Measurements from ENCODE around the gene NBAS.
"Not testable (repeated sequence)": the region's sequence is repeated elsewhere in the genome, so short reads cannot be mapped to it uniquely, and the experiment has no call there.

Gene NBAS

DNA sequence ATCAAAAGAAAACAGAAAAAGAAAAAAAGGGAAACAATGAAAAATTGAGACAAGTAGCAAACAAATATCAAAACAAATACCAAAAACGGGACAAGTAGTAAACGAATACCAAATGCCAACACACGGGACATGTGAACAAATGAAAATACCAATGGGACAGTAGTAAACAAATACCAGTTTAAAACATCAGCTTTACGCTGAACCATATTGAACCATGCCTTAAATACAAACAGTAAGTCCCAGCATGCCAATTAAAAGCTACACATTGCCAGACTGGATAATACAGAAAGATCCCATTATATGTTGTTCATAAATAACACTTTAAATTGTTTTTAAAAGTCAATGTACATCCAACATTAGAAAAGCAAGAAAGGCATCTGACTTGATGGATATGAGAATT, 114.2 kb downstream of the NBAS start:
- Mint-ChIP-seq H3K36me3 (ENCODE audit: low read depth) (peaks cover 37% of the 10 kb centered on the region), H3K4me1 (no peaks in the 10 kb centered on the region), H3K27ac (no peak overlapping the region), H3K9me3 (peaks cover 8% of the 10 kb centered on the region), H3K4me3 (no peak overlapping the region), H3K27me3 (ENCODE audit: low read depth) (no peaks in the 10 kb centered on the region)
- TF ChIP-seq, protein P1, sequence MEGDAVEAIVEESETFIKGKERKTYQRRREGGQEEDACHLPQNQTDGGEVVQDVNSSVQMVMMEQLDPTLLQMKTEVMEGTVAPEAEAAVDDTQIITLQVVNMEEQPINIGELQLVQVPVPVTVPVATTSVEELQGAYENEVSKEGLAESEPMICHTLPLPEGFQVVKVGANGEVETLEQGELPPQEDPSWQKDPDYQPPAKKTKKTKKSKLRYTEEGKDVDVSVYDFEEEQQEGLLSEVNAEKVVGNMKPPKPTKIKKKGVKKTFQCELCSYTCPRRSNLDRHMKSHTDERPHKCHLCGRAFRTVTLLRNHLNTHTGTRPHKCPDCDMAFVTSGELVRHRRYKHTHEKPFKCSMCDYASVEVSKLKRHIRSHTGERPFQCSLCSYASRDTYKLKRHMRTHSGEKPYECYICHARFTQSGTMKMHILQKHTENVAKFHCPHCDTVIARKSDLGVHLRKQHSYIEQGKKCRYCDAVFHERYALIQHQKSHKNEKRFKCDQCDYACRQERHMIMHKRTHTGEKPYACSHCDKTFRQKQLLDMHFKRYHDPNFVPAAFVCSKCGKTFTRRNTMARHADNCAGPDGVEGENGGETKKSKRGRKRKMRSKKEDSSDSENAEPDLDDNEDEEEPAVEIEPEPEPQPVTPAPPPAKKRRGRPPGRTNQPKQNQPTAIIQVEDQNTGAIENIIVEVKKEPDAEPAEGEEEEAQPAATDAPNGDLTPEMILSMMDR (IDR thresholded peaks at IDR 0.05; ENCODE audit: unreplicated experiment in 3 of 3): no peak

DNA sequence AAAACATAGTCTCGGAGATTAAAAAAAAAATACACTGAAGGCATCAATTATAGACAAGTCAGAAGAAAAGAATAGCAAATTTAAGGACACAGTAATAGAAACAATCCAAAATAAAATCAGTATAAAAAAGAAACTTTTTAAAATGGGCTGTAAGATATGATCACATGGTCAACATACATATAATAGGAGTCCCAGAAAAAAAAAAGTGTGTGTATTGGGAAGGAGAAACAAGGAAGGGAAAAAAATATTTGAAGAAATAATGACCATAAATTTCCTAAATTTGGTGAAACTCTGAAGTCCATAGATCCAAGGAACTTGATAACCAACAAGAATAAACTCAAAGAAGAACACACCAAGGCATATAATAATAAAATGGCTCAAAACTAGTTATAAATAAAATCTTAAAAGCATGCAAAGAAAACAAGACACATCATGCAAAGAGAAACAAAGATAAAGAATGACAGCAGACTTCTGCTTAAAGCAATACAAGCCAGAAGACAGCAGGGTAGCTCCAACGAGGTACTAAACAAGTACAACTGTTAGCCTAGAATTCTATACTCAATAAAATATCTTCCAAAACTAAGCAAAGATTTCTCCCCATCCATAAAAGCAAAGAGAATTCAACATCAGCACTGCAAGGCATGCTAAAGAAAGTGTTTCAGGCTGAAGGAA, 115.1 kb downstream of the NBAS start:
- TF ChIP-seq, protein P1 (IDR thresholded peaks at IDR 0.05; ENCODE audit: unreplicated experiment in 3 of 3): no peak
- no peak overlapping the region for H3K4me3 Mint-ChIP-seq
- H3K27ac Mint-ChIP-seq: no peak overlapping the region
- H3K36me3 Mint-ChIP-seq (ENCODE audit: low read depth): peaks cover 34% of the 10 kb centered on the region
- H3K27me3 Mint-ChIP-seq (ENCODE audit: low read depth): no peaks in the 10 kb centered on the region
- H3K4me1 Mint-ChIP-seq: no peaks in the 10 kb centered on the region
- peaks cover 8% of the 10 kb centered on the region for H3K9me3 Mint-ChIP-seq

DNA sequence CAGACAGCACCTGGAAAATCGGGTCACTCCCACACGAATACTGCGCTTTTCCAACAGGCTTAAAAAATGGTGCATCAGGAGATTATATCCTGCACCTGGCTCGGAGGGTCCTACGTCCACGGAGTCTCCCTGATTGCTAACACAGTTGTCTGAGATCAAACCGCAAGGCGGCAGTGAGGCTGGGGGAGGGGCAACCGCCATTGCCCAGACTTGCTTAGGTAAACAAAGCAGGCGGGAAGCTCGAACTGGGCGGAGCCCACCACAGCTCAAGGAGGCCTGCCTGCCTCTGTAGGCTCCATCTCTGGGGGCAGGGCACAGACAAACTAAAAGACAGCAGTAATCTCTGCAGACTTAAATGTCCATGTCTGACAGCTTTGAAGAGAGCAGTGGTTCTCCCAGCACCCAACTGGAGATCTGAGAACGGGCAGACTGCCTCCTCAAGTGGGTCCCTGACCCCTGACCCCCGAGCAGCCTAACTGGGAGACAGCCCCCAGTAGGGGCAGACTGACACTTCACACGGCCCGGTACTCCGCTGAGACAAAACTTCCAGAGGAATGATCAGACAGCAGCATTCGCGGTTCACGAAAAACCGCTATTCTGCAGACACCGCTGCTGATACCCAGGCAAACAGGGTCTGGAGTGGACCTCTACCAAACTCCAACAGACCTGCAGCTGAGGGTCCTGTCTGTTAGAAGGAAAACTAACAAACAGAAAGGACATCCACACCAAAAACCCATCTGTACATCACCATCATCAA, 121.2 kb downstream of the NBAS start:
- not testable (repeated sequence) for H3K4me3 Mint-ChIP-seq; H3K9me3 Mint-ChIP-seq; H3K27ac Mint-ChIP-seq; H3K27me3 Mint-ChIP-seq (ENCODE audit: low read depth)
- Mint-ChIP-seq H3K4me1 (peaks cover 11% of the 10 kb centered on the region), H3K36me3 (ENCODE audit: low read depth) (peaks cover 41% of the 10 kb centered on the region)

DNA sequence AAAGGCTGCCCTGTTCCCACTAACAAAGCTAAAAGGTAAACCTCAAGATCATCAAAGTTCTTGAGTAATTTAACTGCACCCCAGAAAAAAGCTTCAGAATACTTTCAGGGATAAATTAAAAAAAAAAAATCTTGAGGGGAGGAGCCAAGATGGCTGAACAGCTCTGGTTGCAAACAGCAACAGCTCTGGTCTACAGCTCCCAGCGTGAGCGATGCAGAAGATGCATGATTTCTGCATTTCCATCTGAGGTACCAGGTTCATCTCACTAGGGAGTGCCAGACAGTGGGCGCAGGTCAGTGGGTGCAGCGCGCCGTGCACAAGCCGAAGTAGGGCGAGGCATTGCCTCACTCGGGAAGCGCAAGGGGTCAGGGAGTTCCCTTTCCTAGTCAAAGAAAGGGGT, 121.8 kb downstream of the NBAS start:
- Mint-ChIP-seq H3K36me3 (ENCODE audit: low read depth) (peaks cover 41% of the 10 kb centered on the region), H3K4me1 (peaks cover 11% of the 10 kb centered on the region)
- not testable (repeated sequence) for H3K9me3 Mint-ChIP-seq; H3K4me3 Mint-ChIP-seq; H3K27me3 Mint-ChIP-seq (ENCODE audit: low read depth); H3K27ac Mint-ChIP-seq

DNA sequence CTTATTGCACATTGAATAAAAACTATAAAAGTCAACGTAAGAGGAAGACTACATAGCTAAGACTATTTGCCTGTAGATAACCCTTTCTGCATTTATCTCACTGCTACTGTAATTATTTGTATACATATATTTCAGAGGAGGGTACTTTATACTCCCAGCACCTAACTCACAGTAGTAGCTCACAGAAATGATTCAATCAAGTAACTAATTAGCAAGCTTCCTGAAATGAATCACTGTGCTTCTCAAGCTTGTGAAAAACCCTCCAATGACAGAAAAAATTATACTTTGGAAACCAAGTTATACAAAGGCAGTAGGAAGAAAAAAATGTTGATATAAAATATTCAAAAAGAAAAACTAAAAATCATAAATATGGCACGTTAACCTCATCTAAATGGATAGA, 124.9 kb downstream of the NBAS start:
- Mint-ChIP-seq H3K4me3 (no peak overlapping the region), H3K9me3 (peaks cover 6% of the 10 kb centered on the region), H3K4me1 (peaks cover 11% of the 10 kb centered on the region), H3K36me3 (ENCODE audit: low read depth) (peaks cover 30% of the 10 kb centered on the region), H3K27ac (no peak overlapping the region), H3K27me3 (ENCODE audit: low read depth) (peaks cover 3% of the 10 kb centered on the region)
- TF ChIP-seq, protein P1 (IDR thresholded peaks at IDR 0.05; ENCODE audit: unreplicated experiment in 3 of 3): no peak

DNA sequence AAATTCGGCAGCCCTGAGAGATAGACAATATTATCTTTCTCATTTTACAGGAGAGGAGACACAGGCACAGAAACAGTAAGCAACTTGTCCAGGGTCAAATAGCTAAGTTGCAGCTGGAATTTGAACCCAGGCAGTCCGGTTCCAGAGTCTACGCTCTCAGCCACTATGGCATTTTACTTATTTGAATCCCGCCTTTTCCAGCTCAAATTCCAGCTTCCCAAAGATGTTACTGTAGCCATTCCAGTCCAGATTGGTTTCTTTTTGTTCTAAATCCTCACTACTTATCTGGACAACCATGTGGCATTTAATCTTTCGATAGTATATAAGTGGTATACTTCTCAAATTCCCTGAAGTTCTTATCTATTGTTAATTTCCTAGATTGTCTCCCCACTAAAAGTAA, 125.7 kb downstream of the NBAS start:
- H3K27me3 Mint-ChIP-seq (ENCODE audit: low read depth): peaks cover 3% of the 10 kb centered on the region
- H3K27ac Mint-ChIP-seq: no peak overlapping the region
- TF ChIP-seq, protein P1 (IDR thresholded peaks at IDR 0.05; ENCODE audit: unreplicated experiment in 3 of 3): no peak
- peaks cover 11% of the 10 kb centered on the region for H3K4me1 Mint-ChIP-seq
- peaks cover 28% of the 10 kb centered on the region for H3K36me3 Mint-ChIP-seq (ENCODE audit: low read depth)
- no peak overlapping the region for H3K4me3 Mint-ChIP-seq
- peaks cover 6% of the 10 kb centered on the region for H3K9me3 Mint-ChIP-seq
